Osteoblast (primary cell): ENCODE data around the gene BRK1. TPM values are rescaled to one million over a fixed set of nuclear protein-coding genes. Genes with fewer than 3 reads are reported as not detected.
A peak's percentile ranks its signal among the peaks of the same experiment; 100 is the strongest.

Source experiments
- DNase-seq: peaks from one replicate; pipeline ENCODE4 v3.0.0; 2011; ENCODE audit warnings: low spot score, mixed read lengths; ENCODE audit not compliant: insufficient read length; ENCODE audit errors: missing footprints
- H2AFZ ChIP-seq: 2 replicates; pipeline ENCODE4 v1.6.0; 2011; ENCODE audit warnings: mild to moderate bottlenecking, low read length
- H3K27ac ChIP-seq: 2 replicates; pipeline ENCODE4 v1.5.1; 2011; ENCODE audit warnings: mild to moderate bottlenecking, low read depth, low read length, moderate library complexity
- H3K27me3 ChIP-seq: 2 replicates; pipeline ENCODE4 v1.6.0; 2012; ENCODE audit warnings: mild to moderate bottlenecking, control low read depth, inconsistent platforms, low read length, moderate library complexity; ENCODE audit not compliant: insufficient read depth
- H3K36me3 ChIP-seq: 2 replicates; pipeline ENCODE4 v1.5.1; 2011; ENCODE audit warnings: mild to moderate bottlenecking, low read length, control low read depth, moderate library complexity; ENCODE audit not compliant: insufficient read depth
- H3K4me1 ChIP-seq: 2 replicates; pipeline ENCODE4 v1.5.1; 2011; ENCODE audit warnings: mild to moderate bottlenecking, low read length, control low read depth, moderate library complexity; ENCODE audit not compliant: insufficient read depth
- H3K4me2 ChIP-seq: 2 replicates; pipeline ENCODE4 v1.6.0; 2011; ENCODE audit warnings: mild to moderate bottlenecking, low read length; ENCODE audit not compliant: insufficient read depth
- H3K4me3 ChIP-seq: fragments of 200-600 bp; sonication (generic); 3 replicates; pipeline ENCODE4 v1.5.1; 2012; ENCODE audit warnings: mild to moderate bottlenecking, low read length, inconsistent platforms; ENCODE audit not compliant: insufficient read depth
- H3K79me2 ChIP-seq: 2 replicates; pipeline ENCODE4 v1.6.0; 2012; ENCODE audit warnings: mild to moderate bottlenecking, low read length, control low read depth, inconsistent platforms; ENCODE audit not compliant: insufficient read depth
- H3K9me3 ChIP-seq: 2 replicates; pipeline ENCODE4 v1.5.1; 2011; ENCODE audit warnings: low read depth, low read length, control low read depth
- H4K20me1 ChIP-seq: 2 replicates; pipeline ENCODE4 v1.6.0; 2012; ENCODE audit warnings: mild to moderate bottlenecking, low read length, control low read depth; ENCODE audit not compliant: insufficient read depth
- CTCF ChIP-seq: IDR thresholded peaks from 2 replicates; pipeline ENCODE4 v1.5.1; 2011; ENCODE audit warnings: mild to moderate bottlenecking, low read depth, low read length, moderate library complexity; ENCODE audit errors: extremely low read depth
- total RNA-seq: library from RNA; depleted of rRNA; stranded (reverse); fragments of >200 nt; gene quantifications from 2 replicates; pipeline ENCODE4 v1.2.3, GENCODE V29; 2012

The BRK1 gene
- total RNA-seq, 1 donor, result 114 TPM

GRCh38 chr3:10140996-10141546, 25.6 kb downstream of the BRK1 start:
- H3K9me3 ChIP-seq, result no peaks in the 10 kb centered on the region
- H2AFZ ChIP-seq, result peak overlapping the region; percentile 90
- no peak for TF ChIP-seq CTCF
- no peak for DNase-seq
- H3K4me3 ChIP-seq, result peak overlapping the region; percentile 81
- H3K79me2 ChIP-seq, result peaks cover 39% of the 10 kb centered on the region
- peaks cover 12% of the 10 kb centered on the region for H3K4me1 ChIP-seq
- peaks cover 18% of the 10 kb centered on the region for H4K20me1 ChIP-seq
- peak overlapping the region; percentile 86 for H3K27ac ChIP-seq
- H3K27me3 ChIP-seq, result no peaks in the 10 kb centered on the region
- H3K36me3 ChIP-seq, result peaks cover 9% of the 10 kb centered on the region
- peak overlapping the region; percentile 71 for H3K4me2 ChIP-seq

- peaks cover 52% of the 10 kb centered on the region for H3K79me2 ChIP-seq
- peak overlapping the region; percentile 10 for H3K27ac ChIP-seq
- peak; percentile 87 for DNase-seq
- H3K4me2 ChIP-seq, result peak overlapping the region; percentile 71
- H3K4me1 ChIP-seq, result peaks cover 12% of the 10 kb centered on the region
- peaks cover 25% of the 10 kb centered on the region for H4K20me1 ChIP-seq
- H3K4me3 ChIP-seq, result peak overlapping the region; percentile 81
- H3K27me3 ChIP-seq, result no peaks in the 10 kb centered on the region
- TF ChIP-seq CTCF, result no peak
- H2AFZ ChIP-seq, result no peak overlapping the region
- H3K9me3 ChIP-seq, result no peaks in the 10 kb centered on the region
- peaks cover 24% of the 10 kb centered on the region for H3K36me3 ChIP-seq
Measured at GRCh38 chr3:10142707-10143560, 27.5 kb downstream of the BRK1 start.

GRCh38 chr3:10145685-10146084, 30.2 kb downstream of the BRK1 start:
- H3K9me3 ChIP-seq, result no peaks in the 10 kb centered on the region
- no peak overlapping the region for H3K4me3 ChIP-seq
- H3K4me2 ChIP-seq, result no peak overlapping the region
- H3K27ac ChIP-seq, result no peak overlapping the region
- peaks cover 40% of the 10 kb centered on the region for H3K36me3 ChIP-seq
- H3K4me1 ChIP-seq, result peaks cover 12% of the 10 kb centered on the region
- DNase-seq, result no peak
- H3K79me2 ChIP-seq, result peaks cover 60% of the 10 kb centered on the region
- no peak for TF ChIP-seq CTCF
- H4K20me1 ChIP-seq, result peaks cover 28% of the 10 kb centered on the region
- H2AFZ ChIP-seq, result no peak overlapping the region
- H3K27me3 ChIP-seq, result no peaks in the 10 kb centered on the region

GRCh38 chr3:10149226-10149625, 33.8 kb downstream of the BRK1 start:
- Histone ChIP-seq H3K4me2 (no peak overlapping the region), H4K20me1 (peaks cover 19% of the 10 kb centered on the region), H3K79me2 (peaks cover 38% of the 10 kb centered on the region), H3K9me3 (no peaks in the 10 kb centered on the region), H3K27me3 (no peaks in the 10 kb centered on the region), H3K36me3 (peaks cover 55% of the 10 kb centered on the region), H3K4me3 (no peak overlapping the region), H3K4me1 (no peaks in the 10 kb centered on the region), H3K27ac (no peak overlapping the region), H2AFZ (no peak overlapping the region)
- TF ChIP-seq CTCF, result no peak
- no peak for DNase-seq
